Common myeloid progenitor, CD34-positive (primary cell): ENCODE data around the gene RPS6KL1.

ENCODE experiments used
- CTCF ChIA-PET: fragments of 350-600 bp; sonication (Branson Sonifier 250); formaldehyde crosslinking; loops from one replicate; lab custom pipeline; 2021; ENCODE audit warnings: antibody characterized with exemption; lab: Charles Lee
- POLR2A ChIA-PET: fragments of 350-600 bp; sonication (Branson Sonifier 250); formaldehyde crosslinking; loops from one replicate; lab custom pipeline; 2021; ENCODE audit warnings: antibody characterized with exemption; lab: Charles Lee
- DNase-seq, 3 donors: peaks; one replicate each; pipeline versions ENCODE4 v3.0.0 to v3.0.0-alpha.2; 2013
- H3K27ac ChIP-seq, 2 experiments: 1 replicate in 1 of 2; 2 replicates in 1 of 2; pipeline ENCODE4 v1.7.0; 2013; ENCODE audit warnings: inconsistent platforms in 2 of 2, low read length in 2 of 2, mild to moderate bottlenecking in 2 of 2, low read depth in 1 of 2, moderate library complexity in 1 of 2; ENCODE audit not compliant: severe bottlenecking in 2 of 2, insufficient read depth in 1 of 2, poor library complexity in 1 of 2
- H3K27me3 ChIP-seq, 5 experiments: replicated peaks in 2 of 5; 1 replicate in 3 of 5; 2 replicates in 2 of 5; pipeline versions ENCODE4 v1.6.1 to v1.7.0; 2013; ENCODE audit warnings: low read length in 4 of 5, mild to moderate bottlenecking in 2 of 5, moderate library complexity in 2 of 5, inconsistent platforms in 1 of 5; ENCODE audit not compliant: insufficient read depth in 5 of 5, control insufficient read depth in 4 of 5
- H3K36me3 ChIP-seq, 4 experiments: 1 replicate in 2 of 4; 2 replicates in 2 of 4; pipeline versions ENCODE4 v1.6.1 to v1.7.0; 2013; ENCODE audit warnings: low read length in 3 of 4, control low read depth in 1 of 4, mild to moderate bottlenecking in 1 of 4; ENCODE audit not compliant: control insufficient read depth in 4 of 4, insufficient read depth in 4 of 4
- H3K4me1 ChIP-seq, 4 experiments: 1 replicate in 3 of 4; 2 replicates in 1 of 4; pipeline versions ENCODE4 v1.6.1 to v1.7.1; 2013; ENCODE audit warnings: low read length in 3 of 4, mild to moderate bottlenecking in 3 of 4, control low read depth in 1 of 4, inconsistent platforms in 1 of 4, moderate library complexity in 1 of 4; ENCODE audit not compliant: control insufficient read depth in 4 of 4, insufficient read depth in 4 of 4; ENCODE audit errors: control extremely low read depth in 1 of 4
- H3K4me3 ChIP-seq, 7 experiments: 1 replicate in 4 of 7; 2 replicates in 3 of 7; pipeline versions ENCODE4 v1.5.1 to v1.7.0; 2013; ENCODE audit warnings: mild to moderate bottlenecking in 7 of 7, low read length in 6 of 7, moderate library complexity in 6 of 7, inconsistent platforms in 2 of 7, low read depth in 2 of 7, control low read depth in 1 of 7; ENCODE audit not compliant: insufficient read depth in 4 of 7, control insufficient read depth in 1 of 7; ENCODE audit errors: extremely low read depth in 1 of 7
- H3K9me3 ChIP-seq, 5 experiments: 1 replicate in 4 of 5; 2 replicates in 1 of 5; pipeline versions ENCODE4 v1.6.1 to v1.7.1; 2013; ENCODE audit warnings: low read length in 4 of 5, mild to moderate bottlenecking in 2 of 5, inconsistent platforms in 1 of 5, low read depth in 1 of 5, moderate library complexity in 1 of 5; ENCODE audit not compliant: control insufficient read depth in 4 of 5, insufficient read depth in 2 of 5; ENCODE audit errors: control extremely low read depth in 1 of 5
- WGBS: methylation state at CpG from one replicate; pipeline ENCODE4 v1.1.5; 2013; ENCODE audit not compliant: insufficient coverage; 5-methylcytosine and 5-hydroxymethylcytosine counted together

RPS6KL1 gene

DNA sequence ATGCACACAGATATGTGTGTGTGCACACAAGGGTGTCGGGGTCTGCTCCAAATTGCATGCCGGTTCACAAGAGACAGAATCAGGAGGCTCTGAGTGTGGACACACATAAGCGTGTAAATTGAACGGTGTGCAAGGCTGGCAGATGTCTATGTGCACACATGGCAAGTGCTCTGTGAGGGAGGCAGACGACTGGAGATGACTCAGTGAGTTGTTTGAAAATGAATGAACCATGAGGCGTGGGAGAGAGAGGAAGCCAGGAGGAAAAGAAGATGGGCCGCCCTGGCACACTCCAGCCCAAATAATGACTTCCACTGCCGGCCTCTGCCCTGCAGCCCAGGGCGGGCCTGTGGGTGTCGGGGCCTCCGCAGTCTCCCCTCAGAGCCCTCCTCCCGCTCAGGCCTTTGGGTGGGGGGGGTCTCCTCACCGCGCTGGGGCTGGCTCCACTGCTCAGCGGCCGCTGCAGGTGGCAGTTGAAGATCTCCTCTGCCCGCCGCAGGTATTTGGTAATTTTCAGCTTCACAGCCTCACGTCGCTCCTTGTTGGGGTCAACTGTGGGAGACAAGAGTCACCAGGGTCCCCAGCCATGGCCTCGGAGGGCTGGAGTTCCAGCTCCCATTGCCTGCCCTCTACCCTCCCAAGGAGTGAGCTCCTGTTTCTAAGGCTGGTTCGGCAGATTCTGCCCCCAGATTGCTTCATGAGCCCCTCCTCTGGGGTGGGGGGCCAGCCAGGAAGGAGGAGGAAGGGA lies 3.5 kb downstream of the RPS6KL1 start:
- no peak overlapping the region for H3K27ac ChIP-seq
- H3K4me3 ChIP-seq: no peak overlapping the region
- no peaks in the 10 kb centered on the region for H3K9me3 ChIP-seq
- DNase-seq: no peak
- 91% methylated on average over 20 of the region's 22 CpGs for WGBS
- H3K27me3 ChIP-seq: no peaks in the 10 kb centered on the region
- POLR2A ChIA-PET: no interaction called here
- CTCF ChIA-PET: interaction anchor here (0.6 to 3.2 kb wide), 5 partner anchors 14 to 169 kb away, joined by 3 to 18 read pairs (median 3); no protein-coding TSS in a partner anchor
- peaks cover 0 to 6% (median 3%) of the 10 kb centered on the region in 4 experiments for H3K4me1 ChIP-seq
- no peaks in the 10 kb centered on the region for H3K36me3 ChIP-seq

- DNase-seq: no peak
- no peak overlapping the region for H3K4me3 ChIP-seq
- no peaks in the 10 kb centered on the region for H3K27me3 ChIP-seq
- CTCF ChIA-PET: interaction anchor here (0.9 to 3.2 kb wide), 4 partner anchors 10 to 170 kb away, joined by 3 to 18 read pairs (median 12); no protein-coding TSS in a partner anchor
- H3K36me3 ChIP-seq: no peaks in the 10 kb centered on the region
- WGBS: 97% methylated on average over 7 of the region's 9 CpGs
- H3K27ac ChIP-seq: no peak overlapping the region
- POLR2A ChIA-PET: no interaction called here
- H3K4me1 ChIP-seq: peaks cover 0 to 6% (median 1%) of the 10 kb centered on the region in 4 experiments
- no peaks in the 10 kb centered on the region for H3K9me3 ChIP-seq
Observed at GRCh38 chr14:74918380-74918779, 4.7 kb downstream of the RPS6KL1 start.

DNA sequence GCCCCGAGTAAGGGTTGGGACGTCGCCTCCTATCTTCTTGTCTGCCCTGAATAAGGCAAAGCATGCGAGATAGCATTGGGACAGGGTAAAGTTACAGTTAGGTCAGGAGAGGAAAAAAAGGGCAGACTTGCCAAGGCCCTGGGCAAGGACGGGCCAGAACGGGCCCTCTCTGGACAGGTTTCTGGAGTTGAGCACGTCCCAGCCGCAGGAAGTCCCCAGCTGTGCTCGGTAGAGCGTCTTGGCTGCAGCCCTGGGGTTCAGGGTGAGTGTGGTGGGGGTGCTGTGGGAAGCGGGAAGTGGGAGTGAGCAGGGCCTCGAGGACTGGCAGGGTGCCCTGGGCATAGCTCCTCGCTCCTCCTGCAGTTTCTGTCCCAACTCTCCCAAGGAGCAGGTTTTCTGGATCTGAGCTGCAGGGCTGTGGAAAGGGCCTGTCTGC lies 5.4 kb downstream of the RPS6KL1 start:
- peaks cover 0 to 5% (median 0%) of the 10 kb centered on the region in 4 experiments for H3K4me1 ChIP-seq
- 87% methylated on average over 9 of the region's 13 CpGs for WGBS
- DNase-seq: no peak
- H3K27me3 ChIP-seq: no peaks in the 10 kb centered on the region
- no peaks in the 10 kb centered on the region for H3K36me3 ChIP-seq
- POLR2A ChIA-PET: no interaction called here
- no peak overlapping the region for H3K27ac ChIP-seq
- H3K9me3 ChIP-seq: no peaks in the 10 kb centered on the region
- CTCF ChIA-PET: interaction anchor here (1.4 to 3.2 kb wide), 6 partner anchors 11 to 170 kb away, joined by 3 to 18 read pairs (median 4); no protein-coding TSS in a partner anchor
- H3K4me3 ChIP-seq: no peak overlapping the region

GRCh38 chr14:74917178-74917543 lies 5.9 kb downstream of the RPS6KL1 start:
- no peaks in the 10 kb centered on the region for H3K27me3 ChIP-seq
- H3K9me3 ChIP-seq: no peaks in the 10 kb centered on the region
- WGBS: 100% methylated on average over 5 of the region's 5 CpGs
- no peaks in the 10 kb centered on the region for H3K4me1 ChIP-seq
- H3K27ac ChIP-seq: no peak overlapping the region
- no peak overlapping the region for H3K4me3 ChIP-seq
- ChIA-PET CTCF (interaction anchor here (1.3 to 3.2 kb wide), 7 partner anchors 10 to 171 kb away, joined by 3 to 18 read pairs (median 3); no protein-coding TSS in a partner anchor), POLR2A (no interaction called here)
- DNase-seq: no peak
- H3K36me3 ChIP-seq: no peaks in the 10 kb centered on the region

DNA sequence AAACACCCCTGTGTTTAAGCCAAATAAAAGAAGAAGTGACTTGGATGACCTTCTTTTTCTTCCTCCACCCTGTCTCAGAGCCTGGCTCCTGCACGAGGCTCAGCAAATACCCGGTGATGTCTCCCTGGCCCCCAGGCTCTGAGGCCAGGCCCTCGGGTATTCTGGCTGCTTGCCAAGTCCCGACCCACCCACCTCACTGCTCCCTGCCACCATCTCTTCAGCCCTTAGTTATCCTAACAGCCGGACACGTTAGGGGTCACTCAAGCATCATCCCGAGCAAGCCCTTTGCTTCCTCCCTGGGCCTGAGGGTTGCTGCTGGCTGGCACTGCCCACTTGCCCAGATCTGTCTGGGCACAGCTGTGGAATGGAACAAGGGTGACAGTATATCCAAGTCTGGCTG lies 7.2 kb downstream of the RPS6KL1 start:
- H3K4me3 ChIP-seq: no peak overlapping the region
- no peak overlapping the region for H3K27ac ChIP-seq
- no peaks in the 10 kb centered on the region for H3K36me3 ChIP-seq
- H3K9me3 ChIP-seq: no peaks in the 10 kb centered on the region
- no peaks in the 10 kb centered on the region for H3K27me3 ChIP-seq
- no peaks in the 10 kb centered on the region for H3K4me1 ChIP-seq
- ChIA-PET CTCF (interaction anchor here (1.2 to 2.4 kb wide), 5 partner anchors 9 to 168 kb away, joined by 3 to 18 read pairs (median 4); no protein-coding TSS in a partner anchor), POLR2A (no interaction called here)
- WGBS: 62% methylated on average over 5 of the region's 7 CpGs
- no peak for DNase-seq

DNA sequence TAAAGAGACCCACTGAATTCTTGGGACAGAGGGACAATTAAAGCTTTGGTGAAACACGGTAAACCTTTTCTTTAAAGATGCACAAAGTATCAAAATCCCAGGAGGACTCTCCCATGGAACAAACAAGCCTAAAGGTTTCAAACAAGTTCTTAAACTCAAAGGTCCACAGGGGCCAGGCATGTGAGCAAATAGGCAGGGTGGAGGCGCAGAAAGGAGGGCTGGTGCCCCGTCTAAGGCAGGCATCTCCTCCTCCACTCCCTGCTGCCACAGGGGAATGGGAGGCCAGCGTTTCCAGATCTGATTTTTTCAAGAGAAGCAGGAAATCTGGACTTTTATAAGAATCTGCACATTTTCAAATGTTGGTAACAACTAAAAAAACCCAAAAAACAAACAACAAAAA lies 7.6 kb downstream of the RPS6KL1 start:
- POLR2A ChIA-PET: no interaction called here
- Histone ChIP-seq H3K27ac (no peak overlapping the region), H3K9me3 (no peaks in the 10 kb centered on the region), H3K4me3 (no peak overlapping the region), H3K36me3 (no peaks in the 10 kb centered on the region), H3K4me1 (no peaks in the 10 kb centered on the region), H3K27me3 (no peaks in the 10 kb centered on the region)
- no peak for DNase-seq
- CTCF ChIA-PET: interaction anchor here (1.0 to 1.3 kb wide), 5 partner anchors 9 to 168 kb away, joined by 3 to 7 read pairs (median 3); no protein-coding TSS in a partner anchor
- WGBS: 100% methylated on average over 1 of the region's 4 CpGs

DNA sequence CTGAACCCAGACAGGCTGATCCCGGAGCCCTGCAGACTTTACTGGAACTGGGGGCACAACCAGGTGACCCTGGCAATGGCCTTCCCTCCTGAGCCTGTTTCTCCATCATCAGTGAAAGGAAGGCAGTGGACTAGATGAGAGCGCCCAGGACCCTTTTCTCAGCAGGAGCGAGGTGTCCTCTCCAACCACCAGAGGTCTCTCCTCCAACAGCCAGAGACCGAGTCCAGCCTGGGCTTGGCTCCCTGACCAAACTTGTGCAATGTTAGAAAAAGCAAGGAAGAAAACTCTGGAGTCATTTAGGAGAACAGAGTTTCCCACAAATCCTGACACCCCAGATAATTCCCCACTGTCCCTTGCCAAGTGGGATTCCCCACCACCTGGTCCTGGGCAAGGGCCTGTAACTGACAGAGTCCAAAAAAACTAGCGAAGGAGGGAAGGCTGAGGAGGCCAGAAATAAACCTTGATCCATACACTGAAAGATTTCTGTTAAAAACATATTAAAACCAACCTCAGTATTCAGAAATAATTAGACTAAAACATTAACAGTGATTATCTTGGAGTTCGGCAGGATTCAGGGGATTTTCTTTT lies 9.0 kb downstream of the RPS6KL1 start:
- no peaks in the 10 kb centered on the region for H3K27me3 ChIP-seq
- ChIA-PET CTCF (interaction anchor here (1.2 kb wide), 1 partner anchor 24 kb away, joined by 3 read pairs; no protein-coding TSS in a partner anchor), POLR2A (no interaction called here)
- H3K27ac ChIP-seq: no peak overlapping the region
- peak in 2 of 3 donors; percentile 50 to 58 for DNase-seq
- no peak overlapping the region for H3K4me3 ChIP-seq
- 59% methylated on average over 4 of the region's 6 CpGs for WGBS
- no peaks in the 10 kb centered on the region for H3K36me3 ChIP-seq
- H3K9me3 ChIP-seq: no peaks in the 10 kb centered on the region
- H3K4me1 ChIP-seq: no peaks in the 10 kb centered on the region
